Measurements from ENCODE around the gene URGCP. TPM values are rescaled to one million over a fixed set of nuclear protein-coding genes. Genes with fewer than 3 reads are reported as not detected.
A peak's percentile ranks its signal among the peaks of the same experiment; 100 is the strongest.

URGCP gene
- total RNA-seq, 2 donors from 2014 or later, result 23.2 to 23.8 TPM

GRCh38 chr7:43954524-43955228, 48.3 kb upstream of the URGCP start:
- H3K9me3 Mint-ChIP-seq, result peaks cover 5% of the 10 kb centered on the region
- Histone ChIP-seq H3K9me3 (ENCODE audit: control insufficient read depth, low read length) (no peaks in the 10 kb centered on the region), H3K27ac (ENCODE audit: low read depth, low read length) (no peak overlapping the region), H3K36me3 (ENCODE audit: control insufficient read depth, insufficient read depth, low read length) (no peaks in the 10 kb centered on the region), H3K27me3 (ENCODE audit: control insufficient read depth, insufficient read depth, low read length, poor library complexity, severe bottlenecking) (no peaks in the 10 kb centered on the region), H3K9ac (ENCODE audit: extremely low read depth, low read length, poor library complexity, severe bottlenecking) (no peak overlapping the region), H3K4me3 (ENCODE audit: low read length) (no peak overlapping the region), H3K4me1 (ENCODE audit: control insufficient read depth, insufficient read depth, low read length) (no peaks in the 10 kb centered on the region)
- DNase-seq, result peak; percentile 83
- peak; percentile 80 for TF ChIP-seq CTCF (conservative IDR thresholded peaks at IDR 0.05)
- 0 to 46% methylated on average over 1 to 3 of the region's 3 CpGs for WGBS, 2 experiments (ENCODE audit: insufficient coverage in 1 of 2, insufficient read length in 1 of 2)
- peaks cover 3% of the 10 kb centered on the region for H3K36me3 Mint-ChIP-seq (ENCODE audit: low read depth)
- peaks cover 2% of the 10 kb centered on the region for H3K27me3 Mint-ChIP-seq (ENCODE audit: insufficient read depth)
- no peak overlapping the region for H3K27ac Mint-ChIP-seq
- no peak overlapping the region for H3K4me3 Mint-ChIP-seq
- peaks cover 3% of the 10 kb centered on the region for H3K4me1 Mint-ChIP-seq

- no peaks in the 10 kb centered on the region for H3K36me3 ChIP-seq (ENCODE audit: control insufficient read depth, insufficient read depth, low read length)
- WGBS, 2 experiments (ENCODE audit: insufficient coverage in 1 of 2, insufficient read length in 1 of 2), result 84 to 100% methylated on average over 2 to 5 of the region's 5 CpGs
- no peaks in the 10 kb centered on the region for H3K4me1 ChIP-seq (ENCODE audit: control insufficient read depth, insufficient read depth, low read length)
- peaks cover 5% of the 10 kb centered on the region for H3K36me3 Mint-ChIP-seq (ENCODE audit: low read depth)
- H3K27me3 Mint-ChIP-seq (ENCODE audit: insufficient read depth), result no peaks in the 10 kb centered on the region
- H3K9me3 Mint-ChIP-seq, result no peaks in the 10 kb centered on the region
- no peak overlapping the region for H3K4me3 ChIP-seq (ENCODE audit: low read length)
- peaks cover 3% of the 10 kb centered on the region for H3K4me1 Mint-ChIP-seq
- H3K27ac Mint-ChIP-seq, result no peak overlapping the region
- H3K4me3 Mint-ChIP-seq, result no peak overlapping the region
- H3K27ac ChIP-seq (ENCODE audit: low read depth, low read length), result no peak overlapping the region
- H3K9me3 ChIP-seq (ENCODE audit: control insufficient read depth, low read length), result no peaks in the 10 kb centered on the region
- no peaks in the 10 kb centered on the region for H3K27me3 ChIP-seq (ENCODE audit: control insufficient read depth, insufficient read depth, low read length, poor library complexity, severe bottlenecking)
- no peak for DNase-seq
- no peak overlapping the region for H3K9ac ChIP-seq (ENCODE audit: extremely low read depth, low read length, poor library complexity, severe bottlenecking)
- TF ChIP-seq CTCF (conservative IDR thresholded peaks at IDR 0.05), result no peak
Measured at GRCh38 chr7:43953071-43953470, 46.7 kb upstream of the URGCP start.

- Histone ChIP-seq H3K4me1 (ENCODE audit: control insufficient read depth, insufficient read depth, low read length) (no peaks in the 10 kb centered on the region), H3K4me3 (ENCODE audit: low read length) (no peak overlapping the region), H3K9ac (ENCODE audit: extremely low read depth, low read length, poor library complexity, severe bottlenecking) (no peak overlapping the region), H3K9me3 (ENCODE audit: control insufficient read depth, low read length) (no peaks in the 10 kb centered on the region), H3K27ac (ENCODE audit: low read depth, low read length) (no peak overlapping the region), H3K36me3 (ENCODE audit: control insufficient read depth, insufficient read depth, low read length) (no peaks in the 10 kb centered on the region), H3K27me3 (ENCODE audit: control insufficient read depth, insufficient read depth, low read length, poor library complexity, severe bottlenecking) (no peaks in the 10 kb centered on the region)
- Mint-ChIP-seq H3K4me1 (peaks cover 3% of the 10 kb centered on the region), H3K4me3 (no peak overlapping the region), H3K36me3 (ENCODE audit: low read depth) (peaks cover 13% of the 10 kb centered on the region), H3K27me3 (ENCODE audit: insufficient read depth) (no peaks in the 10 kb centered on the region), H3K9me3 (no peaks in the 10 kb centered on the region), H3K27ac (no peak overlapping the region)
- no peak for TF ChIP-seq CTCF (conservative IDR thresholded peaks at IDR 0.05)
- 98% methylated on average over 3 of the region's 3 CpGs; no CpG with 5 or more reads in 1 of the 2 experiments for WGBS, 2 experiments (ENCODE audit: insufficient coverage in 1 of 2, insufficient read length in 1 of 2)
- DNase-seq, result no peak
Measured at GRCh38 chr7:43952028-43952427, 45.6 kb upstream of the URGCP start.
